SK-N-SH treated with all-trans-retinoic acid at 6 μM for 48 hours (cell line): Measurements from ENCODE around the gene ANKRD55.
"Not testable (repeated sequence)": the region's sequence is repeated elsewhere in the genome, so short reads cannot be mapped to it uniquely, and the experiment has no call there.

ENCODE experiments used
- ATAC-seq: fragments of 200-7000 bp; cut with Tn5 transposase; 3 replicates; pipeline ENCODE4 v1.9.1; 2020; ENCODE audit warnings: mild to moderate bottlenecking, moderate library complexity
- ARNTL ChIP-seq: fragments of 450-650 bp; formaldehyde crosslinking; IDR thresholded peaks from 2 replicates; pipeline ENCODE4 v1.5.0; 2020; ENCODE audit warnings: low read depth, mild to moderate bottlenecking, moderate library complexity, borderline replicate concordance
- BACH2 ChIP-seq: fragments of 250-450 bp; sonication (Bioruptor Pico); IDR thresholded peaks from 2 replicates; pipeline ENCODE4 v1.9.0; 2021; ENCODE audit warnings: mild to moderate bottlenecking, borderline replicate concordance
- CREB5 ChIP-seq: fragments of 250-450 bp; sonication (Bioruptor Pico); IDR thresholded peaks from 2 replicates; pipeline ENCODE4 v1.5.1; 2020; ENCODE audit warnings: low read depth, mild to moderate bottlenecking, moderate library complexity
- CSDC2 ChIP-seq: fragments of 250-450 bp; sonication (Bioruptor Pico); IDR thresholded peaks from 2 replicates; pipeline ENCODE4 v1.5.0; 2020; ENCODE audit warnings: mild to moderate bottlenecking, moderate library complexity
- CSRNP3 ChIP-seq: fragments of 250-450 bp; sonication (Bioruptor Pico); IDR thresholded peaks from 2 replicates; pipeline ENCODE4 v1.5.1; 2021; ENCODE audit warnings: mild to moderate bottlenecking, moderate library complexity
- GLIS3 ChIP-seq: fragments of 250-450 bp; sonication (Bioruptor Pico); IDR thresholded peaks from 2 replicates; pipeline ENCODE4 v1.5.0; 2020; ENCODE audit warnings: mild to moderate bottlenecking, moderate library complexity
- ISL1 ChIP-seq: fragments of 250-450 bp; sonication (Bioruptor Pico); IDR thresholded peaks from 2 replicates; pipeline ENCODE4 v2.1.2; 2022; ENCODE audit warnings: mild to moderate bottlenecking, moderate library complexity
- OSR1 ChIP-seq: fragments of 250-450 bp; sonication (Bioruptor Pico); IDR thresholded peaks from 2 replicates; pipeline ENCODE4 v1.8.0; 2022; ENCODE audit warnings: moderate library complexity, mild to moderate bottlenecking, inconsistent platforms
- PATZ1 ChIP-seq: fragments of 250-450 bp; sonication (Bioruptor Pico); IDR thresholded peaks from 2 replicates; pipeline ENCODE4 v1.8.0; 2020; ENCODE audit warnings: mild to moderate bottlenecking, moderate library complexity, borderline replicate concordance
- POU6F1 ChIP-seq: fragments of 250-450 bp; sonication (Bioruptor Pico); IDR thresholded peaks from 2 replicates; pipeline ENCODE4 v1.8.0; 2021; ENCODE audit warnings: low read depth, mild to moderate bottlenecking, moderate library complexity, borderline replicate concordance
- PPARA ChIP-seq: fragments of 250-450 bp; sonication (Bioruptor Pico); IDR thresholded peaks from 2 replicates; pipeline ENCODE4 v1.5.0; 2020; ENCODE audit warnings: mild to moderate bottlenecking, borderline replicate concordance
- RARB ChIP-seq: fragments of 250-450 bp; sonication (Bioruptor Pico); IDR thresholded peaks from 2 replicates; pipeline ENCODE4 v1.8.0; 2021; ENCODE audit warnings: mild to moderate bottlenecking, moderate library complexity
- SNAI2 ChIP-seq: fragments of 250-450 bp; sonication (Bioruptor Pico); IDR thresholded peaks from 2 replicates; pipeline ENCODE4 v1.5.0; 2020; ENCODE audit warnings: mild to moderate bottlenecking, moderate library complexity
- TCF4 ChIP-seq: fragments of 250-450 bp; sonication (Bioruptor Pico); IDR thresholded peaks from 2 replicates; pipeline ENCODE4 v1.8.0; 2021; ENCODE audit warnings: mild to moderate bottlenecking, moderate library complexity, borderline replicate concordance
- TOX ChIP-seq: fragments of 250-450 bp; sonication (Bioruptor Pico); IDR thresholded peaks from 2 replicates; pipeline ENCODE4 v1.8.0; 2021; ENCODE audit warnings: mild to moderate bottlenecking, moderate library complexity, borderline replicate concordance
- ZFP3 ChIP-seq: fragments of 250-450 bp; sonication (Bioruptor Pico); IDR thresholded peaks from 2 replicates; pipeline ENCODE4 v1.5.0; 2020; ENCODE audit warnings: mild to moderate bottlenecking, moderate library complexity
- ZFP30 ChIP-seq: fragments of 450-650 bp; formaldehyde crosslinking; IDR thresholded peaks from 2 replicates; pipeline ENCODE4 v1.5.0; 2022; ENCODE audit warnings: mild to moderate bottlenecking, moderate library complexity
- ZNF565 ChIP-seq: fragments of 450-650 bp; formaldehyde crosslinking; conservative IDR thresholded peaks from 2 replicates; pipeline ENCODE4 v1.5.0; 2020; ENCODE audit warnings: low read depth, mild to moderate bottlenecking, moderate library complexity
- ZNF70 ChIP-seq: fragments of 450-650 bp; formaldehyde crosslinking; IDR thresholded peaks from 2 replicates; pipeline ENCODE4 v1.5.0; 2020; ENCODE audit warnings: mild to moderate bottlenecking, moderate library complexity
- ZNF8 ChIP-seq: fragments of 450-650 bp; formaldehyde crosslinking; IDR thresholded peaks from 2 replicates; pipeline ENCODE4 v1.5.0; 2020; ENCODE audit warnings: mild to moderate bottlenecking, moderate library complexity

ANKRD55 gene

GRCh38 chr5:56123531-56124243, 109.4 kb downstream of the ANKRD55 start:
- ATAC-seq = peak; percentile 90
- peak; percentile 33; the same call in 1 of the 2 replicates for TF ChIP-seq PATZ1 (CRISPR knock-in tag)
- TF ChIP-seq TCF4 (CRISPR knock-in tag) = no peak
- TF ChIP-seq ARNTL (CRISPR knock-in tag) = no peak
- TF ChIP-seq ISL1 (CRISPR knock-in tag) = peak; percentile 67
- peak; percentile 43; the same call in 1 of the 2 replicates for TF ChIP-seq POU6F1 (CRISPR knock-in tag)
- peak; percentile 89 for TF ChIP-seq ZFP3 (CRISPR knock-in tag)
- 0 out of 2 replicates have a peak, but pooled peaks have one; percentile 17 for TF ChIP-seq GLIS3 (CRISPR knock-in tag)
- TF ChIP-seq CREB5 (CRISPR knock-in tag) = peak; percentile 56; the same call in 1 of the 2 replicates
- no peak for TF ChIP-seq OSR1 (CRISPR knock-in tag)
- no peak; the same call in 1 of the 2 replicates for TF ChIP-seq TOX (CRISPR knock-in tag)

- not testable (repeated sequence) for ATAC-seq
These were observed 110.7 kb downstream of the ANKRD55 start for GRCh38 chr5:56122360-56122985.

- no peak for ATAC-seq
- TF ChIP-seq OSR1 (CRISPR knock-in tag) (no peak), PATZ1 (CRISPR knock-in tag) (no peak), TOX (CRISPR knock-in tag) (no peak)
These were observed 114.1 kb downstream of the ANKRD55 start for GRCh38 chr5:56119050-56119449.

- ATAC-seq = no peak
These were observed 116.5 kb downstream of the ANKRD55 start for GRCh38 chr5:56116599-56117141.

More at GRCh38 chr5:56116599-56117141, 116.5 kb downstream of the ANKRD55 start:
- TF ChIP-seq ZNF8 (CRISPR knock-in tag) = no peak
- no peak for TF ChIP-seq ARNTL (CRISPR knock-in tag)
- no peak for TF ChIP-seq TOX (CRISPR knock-in tag)
- TF ChIP-seq ZNF70 = no peak
- TF ChIP-seq RARB (CRISPR knock-in tag) = no peak
- TF ChIP-seq PATZ1 (CRISPR knock-in tag) = no peak
- no peak for TF ChIP-seq BACH2 (CRISPR knock-in tag)
- no peak for TF ChIP-seq CSDC2 (CRISPR knock-in tag)
- TF ChIP-seq TCF4 (CRISPR knock-in tag) = no peak
- TF ChIP-seq ISL1 (CRISPR knock-in tag) = no peak
- TF ChIP-seq POU6F1 (CRISPR knock-in tag) = no peak
- no peak for TF ChIP-seq ZNF565 (CRISPR knock-in tag)
- TF ChIP-seq OSR1 (CRISPR knock-in tag) = no peak
- TF ChIP-seq CSRNP3 (CRISPR knock-in tag) = no peak
- TF ChIP-seq ZFP30 (CRISPR knock-in tag) = no peak
- no peak for TF ChIP-seq ZFP3 (CRISPR knock-in tag)
- TF ChIP-seq PPARA = no peak
- TF ChIP-seq SNAI2 (CRISPR knock-in tag) = no peak
